H1 (cell line): ENCODE results near the gene CCDC148. TPM values are rescaled to one million over a fixed set of nuclear protein-coding genes. Genes with fewer than 3 reads are reported as not detected.

ENCODE experiments used
- CHD1 ChIP-seq: IDR thresholded peaks from 2 replicates; pipeline ENCODE4 v1.6.1; 2012; ENCODE audit warnings: low read depth, low read length, improper control_type of control experiment
- CHD7 ChIP-seq: fragments of 300-600 bp; sonication (generic); IDR thresholded peaks from 2 replicates; pipeline ENCODE4 v1.7.1; 2012; ENCODE audit warnings: low read length, moderate library complexity, mild to moderate bottlenecking, inconsistent platforms; ENCODE audit not compliant: insufficient replicate concordance
- JUN ChIP-seq: IDR thresholded peaks from 2 replicates; pipeline ENCODE4 v1.6.1; 2011; ENCODE audit warnings: low read depth, mild to moderate bottlenecking, improper control_type of control experiment, low read length
- RAD21 ChIP-seq, 2 experiments: IDR thresholded peaks in 1 of 2; conservative IDR thresholded peaks in 1 of 2; 2 replicates each; pipeline ENCODE4 v1.6.1; 2011; ENCODE audit warnings: low read depth in 2 of 2, low read length in 2 of 2, improper control_type of control experiment in 1 of 2, inconsistent platforms in 1 of 2, mild to moderate bottlenecking in 1 of 2, moderate library complexity in 1 of 2
- RNF2 ChIP-seq: fragments of 200-900, 300-1000 bp; sonication (generic); IDR thresholded peaks from 2 replicates; pipeline ENCODE4 v1.7.1; 2016; ENCODE audit warnings: borderline replicate concordance, low read depth, mild to moderate bottlenecking, antibody characterized with exemption, low read length; ENCODE audit not compliant: poor library complexity, severe bottlenecking; ENCODE audit errors: missing control alignments
- USF2 ChIP-seq: IDR thresholded peaks from 2 replicates; pipeline ENCODE4 v1.6.1; 2011; ENCODE audit warnings: low read length, improper control_type of control experiment
- polyA plus RNA-seq, 7 experiments: library from polyadenylated mRNA; depleted of rRNA in 3 of 7; stranded (reverse) in 5 of 7; unstranded in 2 of 7; fragments of >200 nt in 5 of 7; fragments of 200-250 nt in 2 of 7; gene quantifications; 1 replicate in 5 of 7; 2 replicates in 1 of 7; 4 replicates in 1 of 7; pipeline versions ENCODE4 v1.2.1 to v1.2.3, GENCODE V29; 2011 to 2013; ENCODE audit warnings: missing spikeins in 2 of 7, mixed read lengths in 2 of 7
- total RNA-seq: library from RNA; stranded (reverse); fragmentation: NEBNext Ultra II Directional; extraction: Animal tissue kit (Norgen Biotek cat#: 25700); gene quantifications from 2 replicates; pipeline ENCODE4 v1.2.1, GENCODE V29; 2021

CCDC148 gene
- total and polyA plus RNA-seq, 2 of the 8 experiments (the other 6 are each of a cell fraction or from before 2014, with no cell fraction given) = 0.45 to 1.3 TPM

- TF ChIP-seq CHD7 (no peak), RAD21 (IDR thresholded peaks at IDR 0.05 in 1 of 2, conservative IDR thresholded peaks at IDR 0.05 in 1 of 2; ENCODE audit: low read depth in 2 of 2, low read length in 2 of 2) (no peak), RNF2 (no peak), CHD1 (no peak), JUN (no peak), USF2 (no peak)
Observed at GRCh38 chr2:158130832-158131473, 325.6 kb downstream of the CCDC148 start (continued).
